Ovary (tissue), 3 donors: Measurements from ENCODE around the gene MGA.

Source experiments
- CTCF ChIP-seq, 3 donors: fragments of 450-650 bp in 2 of 3; fragments of 200-600 bp in 1 of 3; IDR thresholded peaks; one replicate each; pipeline versions ENCODE4 v1.5.1 to v1.8.0; 2016 to 2022; ENCODE audit warnings: antibody characterized with exemption in 3 of 3, mild to moderate bottlenecking in 1 of 3
- EP300 ChIP-seq: sonication (generic); formaldehyde crosslinking; IDR thresholded peaks from one replicate; pipeline ENCODE4 v1.6.1; 2017; ENCODE audit warnings: antibody characterized with exemption
- POLR2A ChIP-seq: fragments of 450-650 bp; IDR thresholded peaks from one replicate; pipeline ENCODE4 v1.6.1; 2017; ENCODE audit warnings: antibody characterized with exemption, mild to moderate bottlenecking, moderate library complexity
- donor health status: DM: no; HTN: no; CAD: no.

- no peak for TF ChIP-seq CTCF (IDR thresholded peaks at IDR 0.05)
- TF ChIP-seq POLR2A: no peak
- no peak for TF ChIP-seq EP300
These were observed 86.6 kb downstream of the MGA start for GRCh38 chr15:41746802-41747201.
